Measurements from ENCODE around the gene ABTB1.

The ABTB1 gene

DNA sequence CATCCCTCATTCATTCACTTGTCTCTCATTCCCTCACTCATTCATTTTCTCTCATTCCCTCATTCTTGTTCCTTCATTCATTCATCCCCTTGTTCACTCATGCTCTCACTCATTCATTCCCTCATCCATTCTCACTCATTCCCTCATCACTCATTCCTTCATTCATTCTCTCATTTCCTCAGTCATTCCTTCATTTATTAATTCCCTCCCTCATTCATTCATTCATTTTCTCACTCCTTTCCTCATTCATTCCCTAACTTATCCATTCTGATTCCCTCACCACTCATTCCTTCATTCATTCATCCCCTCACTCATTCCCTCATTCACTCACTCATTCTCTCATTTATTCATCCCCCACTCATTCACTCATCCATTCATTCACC, 13.8 kb downstream of the ABTB1 start:
- H3K27ac ChIP-seq: no peak overlapping the region
- no peak for TF ChIP-seq CTCF (conservative IDR thresholded peaks at IDR 0.05)

GRCh38 chr3:127687228-127687737, 14.5 kb downstream of the ABTB1 start:
- no peak overlapping the region for H3K27ac ChIP-seq
- no peak for TF ChIP-seq CTCF (conservative IDR thresholded peaks at IDR 0.05)

DNA sequence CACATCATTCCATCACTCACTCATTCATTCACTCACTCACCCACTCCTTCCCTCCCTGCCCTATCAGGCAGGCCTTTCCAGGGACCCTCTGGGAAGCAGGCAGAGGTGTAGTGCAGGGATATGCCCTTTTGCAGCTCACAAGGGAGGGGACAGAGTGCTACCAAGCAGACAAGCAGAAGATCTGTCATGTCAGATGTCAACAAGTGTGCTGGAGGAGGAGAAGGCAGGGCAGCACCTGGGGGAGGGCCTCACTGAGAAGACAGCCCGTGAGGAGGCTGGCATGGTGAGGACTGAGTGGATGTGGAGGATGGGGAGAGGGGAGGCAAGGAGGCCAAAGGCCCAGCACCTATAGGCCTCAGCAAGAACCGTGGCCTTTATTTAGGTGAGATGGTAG, 15.3 kb downstream of the ABTB1 start:
- H3K27ac ChIP-seq: no peak overlapping the region
- TF ChIP-seq CTCF (conservative IDR thresholded peaks at IDR 0.05): no peak

DNA sequence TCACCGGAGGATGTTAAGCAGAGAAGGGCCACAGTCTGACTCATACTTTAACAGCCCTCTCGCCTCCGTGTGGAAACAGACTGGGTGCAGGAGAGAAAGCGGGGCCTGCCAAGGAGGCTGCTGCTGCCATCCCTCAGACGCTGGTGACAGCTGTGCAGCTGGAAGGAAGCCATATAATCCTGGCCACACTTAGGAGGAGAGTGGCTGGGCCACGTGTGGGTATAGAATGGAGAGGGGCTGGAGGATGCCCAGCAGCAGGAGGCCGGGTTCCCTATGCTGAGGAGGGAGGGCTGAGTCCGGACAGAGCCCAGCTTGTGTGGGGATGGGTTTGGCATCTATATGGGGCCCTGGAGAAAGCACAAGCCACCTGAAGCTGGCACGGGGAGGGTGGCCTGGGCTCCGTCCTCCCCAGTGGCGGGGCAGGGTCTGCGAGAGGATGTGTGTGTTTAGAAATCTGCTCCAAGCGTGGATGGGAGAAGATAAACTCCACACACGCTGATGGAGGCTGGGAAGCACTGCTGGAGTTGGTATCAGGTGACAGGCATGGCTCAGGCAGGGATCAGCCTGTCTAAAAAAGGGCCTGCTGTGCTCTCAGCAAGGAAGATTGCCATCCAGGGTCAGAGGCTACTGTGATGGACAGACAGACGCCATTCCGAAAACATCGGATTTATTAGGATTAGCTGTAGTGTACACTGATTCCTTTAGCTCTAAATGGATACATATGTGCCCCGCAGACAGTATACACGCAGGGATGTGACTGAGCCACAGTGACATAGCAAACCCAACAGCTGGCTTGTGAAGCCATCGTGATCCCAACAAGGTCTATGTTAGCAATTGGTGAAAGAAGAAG, 15.9 kb downstream of the ABTB1 start:
- no peak overlapping the region for H3K27ac ChIP-seq
- TF ChIP-seq CTCF (conservative IDR thresholded peaks at IDR 0.05): no peak

- H3K27ac ChIP-seq: no peak overlapping the region
These were observed 16.6 kb downstream of the ABTB1 start for GRCh38 chr3:127689266-127689860.

GRCh38 chr3:127690106-127690505, 17.4 kb downstream of the ABTB1 start:
- TF ChIP-seq CTCF (conservative IDR thresholded peaks at IDR 0.05): no peak
- no peak overlapping the region for H3K27ac ChIP-seq

More at GRCh38 chr3:127689266-127689860, 16.6 kb downstream of the ABTB1 start:
- no peak for TF ChIP-seq CTCF (conservative IDR thresholded peaks at IDR 0.05)

- TF ChIP-seq CTCF (conservative IDR thresholded peaks at IDR 0.05): peak; percentile 76
- peak overlapping the region; percentile 15; the same call in 1 of the 2 replicates for H3K27ac ChIP-seq
These were observed 18.2 kb downstream of the ABTB1 start for GRCh38 chr3:127690823-127691452.
